ENCODE measurements around the gene SLC8A2.
"Not testable (repeated sequence)": the region's sequence is repeated elsewhere in the genome, so short reads cannot be mapped to it uniquely, and the experiment has no call there.

Gene SLC8A2

DNA sequence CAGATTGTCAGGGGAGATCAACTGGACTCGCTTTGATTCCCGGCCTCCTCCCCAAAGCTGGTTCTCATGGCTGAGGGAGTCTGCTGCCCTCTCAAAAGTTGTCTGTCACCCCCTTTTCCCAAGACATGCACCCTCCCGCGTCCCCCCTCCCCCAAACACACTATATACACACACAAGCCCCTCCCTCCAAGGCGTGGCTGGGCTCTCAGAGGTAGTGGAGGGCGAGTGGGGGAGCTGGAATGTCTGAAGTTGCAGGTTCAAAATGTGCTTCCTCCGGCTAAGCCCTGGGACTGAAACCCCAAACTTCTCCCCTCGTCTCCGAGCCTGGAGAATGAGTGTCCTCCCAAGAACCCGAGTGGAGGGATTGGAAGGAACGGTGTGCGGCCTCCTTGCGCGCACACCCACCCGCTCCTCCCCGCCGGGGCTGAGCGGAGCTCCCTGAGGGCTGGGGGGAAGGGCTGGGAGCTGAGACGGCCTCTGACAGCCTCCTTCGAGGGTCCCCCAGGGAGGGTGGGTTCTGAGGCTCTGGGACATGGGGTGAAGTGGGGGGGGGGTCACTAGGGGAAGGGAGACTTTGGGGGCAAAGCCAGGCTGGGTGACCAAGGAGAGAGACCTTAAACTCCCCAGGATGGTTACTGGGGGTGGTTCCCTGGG lies 42.4 kb downstream of the SLC8A2 start:
- no peak for DNase-seq (ENCODE audit: low spot score)

DNA sequence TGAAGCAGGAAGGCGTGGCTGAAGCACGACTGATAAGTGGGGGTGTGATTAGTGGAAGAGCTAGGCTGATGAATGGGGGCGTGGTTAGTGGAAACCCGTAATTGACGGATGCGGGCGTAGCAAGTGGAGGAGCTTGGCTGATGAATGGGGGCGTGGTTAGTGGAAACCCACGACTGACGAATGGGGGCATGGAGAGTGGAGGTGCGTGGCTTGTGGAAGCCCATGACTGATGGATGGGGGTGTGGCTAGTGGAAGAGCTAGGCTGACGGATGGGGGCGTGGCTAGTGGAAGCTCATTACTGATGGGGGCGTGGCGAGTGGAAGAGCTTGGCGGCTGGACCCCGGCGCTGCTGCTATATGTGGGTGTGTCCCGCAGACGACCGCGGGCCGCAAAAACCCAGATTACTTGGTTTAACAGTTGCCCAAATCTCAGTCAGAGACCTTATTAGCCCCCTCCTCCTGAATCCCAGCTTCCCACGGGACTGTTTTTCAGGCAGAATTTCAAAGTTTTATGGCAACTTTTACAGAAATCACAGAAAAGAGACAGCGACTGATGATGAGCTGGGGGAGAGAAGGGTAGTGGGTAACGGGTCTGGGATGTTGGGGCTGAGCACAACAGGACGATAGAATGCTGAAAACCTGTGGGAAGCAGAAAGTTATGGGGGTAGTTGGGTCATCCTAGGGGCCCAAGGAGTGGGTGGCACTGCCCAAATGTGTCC lies 43.4 kb downstream of the SLC8A2 start:
- peak; percentile 98 for DNase-seq (ENCODE audit: low spot score)

DNA sequence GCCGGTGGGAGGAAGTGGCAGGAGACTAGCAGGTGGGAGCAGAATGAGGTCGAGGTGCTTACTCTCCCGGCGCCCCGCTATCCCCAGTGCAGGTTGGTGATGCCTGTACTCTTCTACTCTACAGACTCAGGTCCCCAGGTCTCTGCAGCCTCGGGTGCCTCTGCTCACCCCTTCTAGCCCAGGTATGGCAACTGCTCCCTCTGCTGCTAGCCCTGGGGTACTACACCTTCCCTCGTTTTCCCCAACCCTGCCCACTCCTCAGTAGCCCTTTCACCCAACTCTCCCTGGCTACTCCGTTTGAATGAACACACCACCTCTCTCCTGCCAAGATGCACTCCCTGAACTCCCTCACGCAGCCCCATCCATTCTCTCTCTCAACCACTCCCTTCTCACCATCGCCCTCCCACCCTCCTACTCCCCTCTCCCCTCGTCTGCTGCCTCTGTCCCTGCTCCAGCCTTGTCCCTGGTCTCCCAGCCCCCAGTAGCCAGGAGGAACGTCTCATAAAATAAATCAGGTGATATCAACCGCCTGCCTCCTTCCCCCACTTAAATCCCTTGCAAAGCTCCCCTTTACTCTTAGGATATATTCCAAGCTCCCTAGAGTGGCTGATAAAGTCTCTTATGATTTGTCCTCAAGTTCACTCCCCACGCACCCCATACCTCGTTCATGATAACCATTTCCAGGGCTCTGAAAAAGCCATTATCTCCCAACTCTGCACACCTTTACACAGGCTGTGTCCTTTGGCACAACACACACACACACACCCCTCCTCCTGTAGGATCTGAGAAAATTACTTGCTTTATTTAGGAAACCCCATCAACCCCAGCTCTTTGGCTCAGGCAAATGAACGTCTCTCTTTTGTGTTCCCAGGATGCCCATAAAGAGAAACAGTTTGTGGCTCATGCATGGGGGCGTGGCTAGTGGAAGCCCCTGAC lies 44.2 kb downstream of the SLC8A2 start:
- peak; percentile 71 for DNase-seq (ENCODE audit: low spot score)

- no peak for DNase-seq (ENCODE audit: low spot score)
Observed at GRCh38 chr19:47423203-47423882, 48.4 kb downstream of the SLC8A2 start.

DNA sequence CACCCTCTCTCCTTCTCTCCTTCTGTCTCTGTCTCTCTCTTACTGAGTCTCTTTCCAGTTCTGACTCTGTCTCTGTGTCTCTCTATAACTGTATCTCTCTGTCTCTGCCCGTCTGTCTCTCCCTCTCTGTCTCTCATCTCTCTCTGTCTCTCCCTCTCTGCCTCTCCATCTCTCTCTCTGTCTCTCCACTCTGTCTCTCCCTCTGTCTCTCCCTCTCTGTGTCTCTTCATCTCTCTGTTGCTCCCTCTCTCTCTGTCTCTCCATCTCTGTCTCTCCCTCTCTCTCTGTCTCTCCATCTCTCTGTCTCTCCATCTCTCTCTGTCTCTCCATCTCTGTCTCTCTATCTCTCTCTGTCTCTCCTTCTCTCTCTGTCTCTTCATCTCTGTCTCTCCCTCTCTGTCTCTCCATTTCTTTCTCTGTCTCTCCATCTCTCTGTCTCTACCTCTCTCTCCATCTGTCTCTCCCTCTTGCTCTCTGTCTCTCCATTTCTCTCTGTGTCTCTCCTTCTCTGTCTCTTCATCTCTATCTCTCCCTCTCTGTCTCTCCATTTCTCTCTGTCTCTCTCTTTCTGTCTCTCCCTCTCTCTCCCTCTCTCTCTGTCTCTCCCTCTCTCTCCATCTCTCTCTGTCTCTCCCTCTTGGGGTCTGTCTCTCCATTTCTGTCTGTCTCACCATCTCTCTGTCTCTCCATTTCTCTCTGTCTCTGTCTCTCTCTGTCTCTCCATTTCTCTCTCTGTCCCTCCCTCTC lies 49.1 kb downstream of the SLC8A2 start:
- DNase-seq (ENCODE audit: low spot score), result no peak

- DNase-seq (ENCODE audit: low spot score), result no peak
Observed at GRCh38 chr19:47421844-47422395, 49.8 kb downstream of the SLC8A2 start.

GRCh38 chr19:47421244-47421786 lies 50.4 kb downstream of the SLC8A2 start:
- no peak for DNase-seq (ENCODE audit: low spot score)

DNA sequence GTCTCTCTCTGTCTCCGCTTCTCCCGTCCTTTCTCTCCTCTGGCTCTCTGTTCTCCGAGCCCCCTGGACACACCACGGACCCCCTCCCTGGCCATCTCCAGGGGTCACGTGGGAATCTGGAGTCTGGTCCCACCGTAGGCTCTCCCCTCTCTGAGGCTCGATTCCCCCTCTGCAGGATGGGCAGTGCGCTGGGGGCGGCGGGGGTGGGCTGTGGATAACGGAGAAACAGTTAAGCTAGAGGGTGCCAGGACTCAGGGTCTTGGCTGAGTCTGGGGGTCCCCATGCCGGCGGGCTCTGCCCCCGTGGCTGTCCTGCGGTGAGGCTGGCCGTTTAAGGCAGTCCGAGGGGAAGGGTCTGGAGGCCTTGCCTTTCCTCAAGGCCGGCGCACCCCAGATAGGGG lies 51.9 kb downstream of the SLC8A2 start:
- no peak for DNase-seq (ENCODE audit: low spot score)

DNA sequence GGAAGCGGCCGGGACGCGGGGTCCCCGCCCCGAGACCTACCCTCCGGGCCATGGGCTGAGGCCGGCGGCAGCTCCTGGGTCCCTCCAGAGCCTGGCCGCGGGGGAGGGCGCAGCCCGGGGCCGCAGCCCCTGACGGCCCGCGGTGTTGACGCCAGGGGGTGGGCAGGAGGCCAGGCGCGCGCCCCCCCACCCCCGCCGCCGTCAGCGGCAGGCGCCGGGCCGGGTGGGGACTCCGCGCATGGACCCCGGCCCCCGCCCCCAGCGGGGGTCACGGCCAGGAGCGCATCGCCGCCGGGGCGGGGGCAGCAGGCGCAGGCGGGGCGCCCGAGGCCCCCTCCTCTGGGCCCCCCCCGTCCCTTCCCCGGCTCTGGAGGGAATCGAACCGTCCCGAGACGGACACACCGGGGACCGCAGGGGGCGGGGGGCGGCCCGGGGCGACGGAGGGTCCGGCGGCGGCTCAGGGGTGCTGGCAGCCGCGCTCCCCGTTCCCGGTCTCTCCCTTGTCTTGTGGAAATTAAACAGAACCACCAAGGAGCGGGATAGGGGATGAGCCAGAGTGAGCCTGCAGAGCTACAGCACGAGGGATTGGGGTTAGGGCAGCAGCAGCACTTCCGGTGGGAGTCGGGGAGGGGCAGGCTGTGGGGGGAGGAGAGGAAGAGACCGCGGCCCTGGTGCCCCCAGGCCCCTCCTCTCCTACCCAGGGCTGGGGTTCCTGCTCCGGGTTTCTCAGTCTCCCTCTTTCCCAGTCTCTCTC lies 52.5 kb downstream of the SLC8A2 start, which contains the start of gene MEIS3:
TSS of gene MEIS3 (minus strand) at position 498 of the 754 bp plus-strand sequence. CDS start at position 52, 446 bp downstream.
- DNase-seq (ENCODE audit: low spot score), result peak; percentile 54

DNA sequence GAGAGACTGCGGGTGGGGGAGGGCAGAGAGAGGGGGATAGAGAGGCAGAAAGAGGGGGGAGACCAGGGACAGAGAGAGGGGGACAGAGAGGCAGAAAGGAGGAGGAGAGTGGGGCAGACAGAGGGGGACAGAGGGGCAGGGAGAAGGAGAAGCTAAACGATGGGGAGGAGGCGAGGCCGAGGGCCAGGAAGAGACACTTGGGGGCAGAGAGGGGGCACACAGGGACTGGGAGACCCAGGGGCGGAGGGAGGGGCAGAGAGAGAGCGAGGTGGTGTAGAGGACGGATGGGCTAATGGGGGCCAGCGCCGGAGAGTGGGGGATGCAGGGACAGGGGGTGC lies 53.0 kb downstream of the SLC8A2 start:
- no peak for DNase-seq (ENCODE audit: low spot score)

- DNase-seq (ENCODE audit: low spot score), result no peak
Observed at GRCh38 chr19:47417746-47418691, 53.7 kb downstream of the SLC8A2 start.

- DNase-seq (ENCODE audit: low spot score), result no peak
Observed at GRCh38 chr19:47417107-47417745, 54.5 kb downstream of the SLC8A2 start.

- no peak for DNase-seq (ENCODE audit: low spot score)
Observed at GRCh38 chr19:47416643-47416985, 55.1 kb downstream of the SLC8A2 start.

- no peak for DNase-seq (ENCODE audit: low spot score)
Observed at GRCh38 chr19:47415953-47416642, 55.6 kb downstream of the SLC8A2 start.

- DNase-seq (ENCODE audit: low spot score), result no peak
Observed at GRCh38 chr19:47414469-47414868, 57.2 kb downstream of the SLC8A2 start.

- no peak for DNase-seq (ENCODE audit: low spot score)
Observed at GRCh38 chr19:47413941-47414340, 57.8 kb downstream of the SLC8A2 start.

- DNase-seq (ENCODE audit: low spot score), result not testable (repeated sequence)
Observed at GRCh38 chr19:47411696-47412095, 60.0 kb downstream of the SLC8A2 start.

DNA sequence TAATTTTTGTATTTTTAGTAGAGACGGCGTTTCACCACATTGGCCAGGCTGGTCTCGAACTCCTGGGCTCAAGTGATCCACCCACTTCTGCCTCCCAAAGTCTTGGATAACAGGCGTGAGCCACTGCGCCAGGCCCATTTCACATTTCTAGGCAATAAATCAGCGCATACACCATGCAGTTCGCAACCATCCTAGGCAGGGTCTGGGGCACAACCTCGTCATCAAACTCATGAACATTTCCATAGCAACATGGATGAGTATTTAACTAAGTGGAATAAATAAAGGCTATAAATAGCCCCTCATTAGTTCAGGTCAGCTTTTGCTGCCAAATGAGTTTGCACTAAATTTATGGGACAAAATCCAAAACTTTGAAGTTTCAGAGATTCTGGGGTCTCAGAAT lies 60.6 kb downstream of the SLC8A2 start:
- DNase-seq (ENCODE audit: low spot score), result peak; percentile 75
